Mammary epithelial cell (primary cell): Measurements from ENCODE around the gene GPHB5.

Experiments used
- EZH2 ChIP-seq: IDR thresholded peaks from 2 replicates; pipeline ENCODE4 v1.6.1; 2012; ENCODE audit warnings: low read length, inconsistent platforms, borderline replicate concordance
- TF ChIP-seq, protein P1 (sequence below), 2 donors: IDR thresholded peaks in 1 of 2; conservative IDR thresholded peaks in 1 of 2; 2 replicates each; pipeline ENCODE4 v1.5.1; 2011 to 2012; ENCODE audit warnings: inconsistent platforms in 2 of 2, low read length in 2 of 2, mild to moderate bottlenecking in 2 of 2, control low read depth in 1 of 2, low read depth in 1 of 2; ENCODE audit not compliant: insufficient read depth in 1 of 2; ENCODE audit errors: extremely low read depth in 1 of 2

DNA sequence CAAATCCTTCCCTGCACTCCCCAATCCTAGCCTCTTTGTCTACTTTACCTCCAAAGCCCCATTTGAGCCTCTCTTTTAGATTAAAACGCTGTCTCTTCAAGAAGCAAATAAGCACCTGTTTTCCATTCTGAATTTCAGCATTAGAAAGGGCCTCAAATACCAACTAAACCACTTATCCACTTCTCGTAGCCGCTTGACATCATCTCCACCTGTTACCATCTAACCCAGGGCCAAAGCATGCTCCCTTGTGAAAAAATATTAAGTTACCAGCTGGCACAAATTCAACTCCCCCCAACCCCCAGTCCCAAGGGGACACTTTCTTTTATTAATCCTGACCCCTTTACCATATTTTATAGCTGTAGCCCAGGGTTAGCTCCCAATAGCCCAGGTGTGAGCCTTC, 43.1 kb downstream of the GPHB5 start:
- TF ChIP-seq, protein P1, sequence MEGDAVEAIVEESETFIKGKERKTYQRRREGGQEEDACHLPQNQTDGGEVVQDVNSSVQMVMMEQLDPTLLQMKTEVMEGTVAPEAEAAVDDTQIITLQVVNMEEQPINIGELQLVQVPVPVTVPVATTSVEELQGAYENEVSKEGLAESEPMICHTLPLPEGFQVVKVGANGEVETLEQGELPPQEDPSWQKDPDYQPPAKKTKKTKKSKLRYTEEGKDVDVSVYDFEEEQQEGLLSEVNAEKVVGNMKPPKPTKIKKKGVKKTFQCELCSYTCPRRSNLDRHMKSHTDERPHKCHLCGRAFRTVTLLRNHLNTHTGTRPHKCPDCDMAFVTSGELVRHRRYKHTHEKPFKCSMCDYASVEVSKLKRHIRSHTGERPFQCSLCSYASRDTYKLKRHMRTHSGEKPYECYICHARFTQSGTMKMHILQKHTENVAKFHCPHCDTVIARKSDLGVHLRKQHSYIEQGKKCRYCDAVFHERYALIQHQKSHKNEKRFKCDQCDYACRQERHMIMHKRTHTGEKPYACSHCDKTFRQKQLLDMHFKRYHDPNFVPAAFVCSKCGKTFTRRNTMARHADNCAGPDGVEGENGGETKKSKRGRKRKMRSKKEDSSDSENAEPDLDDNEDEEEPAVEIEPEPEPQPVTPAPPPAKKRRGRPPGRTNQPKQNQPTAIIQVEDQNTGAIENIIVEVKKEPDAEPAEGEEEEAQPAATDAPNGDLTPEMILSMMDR (conservative IDR thresholded peaks at IDR 0.05 in 1 of 2, IDR thresholded peaks at IDR 0.05 in 1 of 2; ENCODE audit: extremely low read depth in 1 of 2, insufficient read depth in 1 of 2, low read depth in 1 of 2, low read length in 2 of 2), result no peak
- no peak for TF ChIP-seq EZH2
